ENCODE data around the gene SRRD.

Gene SRRD

GRCh38 chr22:26442086-26442756 lies 41.5 kb upstream of the SRRD start:
- TF ChIP-seq, protein P1, sequence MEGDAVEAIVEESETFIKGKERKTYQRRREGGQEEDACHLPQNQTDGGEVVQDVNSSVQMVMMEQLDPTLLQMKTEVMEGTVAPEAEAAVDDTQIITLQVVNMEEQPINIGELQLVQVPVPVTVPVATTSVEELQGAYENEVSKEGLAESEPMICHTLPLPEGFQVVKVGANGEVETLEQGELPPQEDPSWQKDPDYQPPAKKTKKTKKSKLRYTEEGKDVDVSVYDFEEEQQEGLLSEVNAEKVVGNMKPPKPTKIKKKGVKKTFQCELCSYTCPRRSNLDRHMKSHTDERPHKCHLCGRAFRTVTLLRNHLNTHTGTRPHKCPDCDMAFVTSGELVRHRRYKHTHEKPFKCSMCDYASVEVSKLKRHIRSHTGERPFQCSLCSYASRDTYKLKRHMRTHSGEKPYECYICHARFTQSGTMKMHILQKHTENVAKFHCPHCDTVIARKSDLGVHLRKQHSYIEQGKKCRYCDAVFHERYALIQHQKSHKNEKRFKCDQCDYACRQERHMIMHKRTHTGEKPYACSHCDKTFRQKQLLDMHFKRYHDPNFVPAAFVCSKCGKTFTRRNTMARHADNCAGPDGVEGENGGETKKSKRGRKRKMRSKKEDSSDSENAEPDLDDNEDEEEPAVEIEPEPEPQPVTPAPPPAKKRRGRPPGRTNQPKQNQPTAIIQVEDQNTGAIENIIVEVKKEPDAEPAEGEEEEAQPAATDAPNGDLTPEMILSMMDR (IDR thresholded peaks at IDR 0.05; ENCODE audit: extremely low read depth, insufficient read depth, missing control alignments), result no peak
- no peak for DNase-seq (ENCODE audit: low spot score)
- in situ Hi-C loops (cut with MboI; ENCODE audit: low pct_unique_long_range_greater_than_20kb, low sequenced_read_pairs, unreplicated experiment), result no loop called here

DNA sequence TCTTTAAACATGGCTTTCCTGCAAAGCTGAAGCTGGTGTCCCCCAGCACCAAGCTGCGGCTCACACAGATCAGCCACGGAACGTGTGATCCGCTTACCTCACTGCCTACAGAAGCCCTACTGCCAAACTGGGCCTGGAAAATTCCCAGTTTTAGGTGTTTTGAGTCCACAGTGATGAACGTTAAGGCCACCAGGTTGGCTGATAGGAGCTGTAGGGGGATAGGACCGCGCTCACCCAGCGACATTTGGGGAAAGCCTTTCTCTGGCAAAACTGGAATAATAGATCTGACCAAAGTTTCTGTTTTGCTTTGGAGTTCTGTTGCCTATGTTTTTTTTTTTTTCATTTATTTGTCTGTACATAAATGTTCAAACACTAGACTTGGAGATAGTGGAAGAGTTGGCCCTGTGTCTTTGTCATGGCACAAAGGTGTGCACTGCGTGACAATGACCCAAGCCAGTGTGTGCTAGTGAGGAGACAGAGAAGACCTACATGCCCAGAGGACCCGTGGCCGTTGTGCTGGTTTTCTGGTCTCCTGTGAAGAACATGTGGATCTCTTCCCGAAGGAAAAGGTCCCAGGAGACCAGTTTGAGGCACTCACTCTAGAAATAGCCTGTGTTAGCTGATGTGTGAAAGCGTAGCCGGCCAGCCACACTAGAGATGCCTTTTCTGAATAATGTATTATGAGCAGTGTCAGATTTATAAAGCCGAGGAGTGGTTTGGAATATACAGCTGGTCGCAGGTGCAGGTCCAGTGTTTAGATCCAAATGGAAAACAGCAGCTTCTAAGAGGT lies 39.6 kb upstream of the SRRD start:
- in situ Hi-C loops (cut with MboI; ENCODE audit: low pct_unique_long_range_greater_than_20kb, low sequenced_read_pairs, unreplicated experiment), result no loop called here
- no peak for DNase-seq (ENCODE audit: low spot score)
- TF ChIP-seq, protein P1 (IDR thresholded peaks at IDR 0.05; ENCODE audit: extremely low read depth, insufficient read depth, missing control alignments), result no peak

GRCh38 chr22:26444777-26445176 lies 38.9 kb upstream of the SRRD start:
- in situ Hi-C loops (cut with MboI; ENCODE audit: low pct_unique_long_range_greater_than_20kb, low sequenced_read_pairs, unreplicated experiment), result no loop called here
- TF ChIP-seq, protein P1 (IDR thresholded peaks at IDR 0.05; ENCODE audit: extremely low read depth, insufficient read depth, missing control alignments), result no peak
- DNase-seq (ENCODE audit: low spot score), result no peak

DNA sequence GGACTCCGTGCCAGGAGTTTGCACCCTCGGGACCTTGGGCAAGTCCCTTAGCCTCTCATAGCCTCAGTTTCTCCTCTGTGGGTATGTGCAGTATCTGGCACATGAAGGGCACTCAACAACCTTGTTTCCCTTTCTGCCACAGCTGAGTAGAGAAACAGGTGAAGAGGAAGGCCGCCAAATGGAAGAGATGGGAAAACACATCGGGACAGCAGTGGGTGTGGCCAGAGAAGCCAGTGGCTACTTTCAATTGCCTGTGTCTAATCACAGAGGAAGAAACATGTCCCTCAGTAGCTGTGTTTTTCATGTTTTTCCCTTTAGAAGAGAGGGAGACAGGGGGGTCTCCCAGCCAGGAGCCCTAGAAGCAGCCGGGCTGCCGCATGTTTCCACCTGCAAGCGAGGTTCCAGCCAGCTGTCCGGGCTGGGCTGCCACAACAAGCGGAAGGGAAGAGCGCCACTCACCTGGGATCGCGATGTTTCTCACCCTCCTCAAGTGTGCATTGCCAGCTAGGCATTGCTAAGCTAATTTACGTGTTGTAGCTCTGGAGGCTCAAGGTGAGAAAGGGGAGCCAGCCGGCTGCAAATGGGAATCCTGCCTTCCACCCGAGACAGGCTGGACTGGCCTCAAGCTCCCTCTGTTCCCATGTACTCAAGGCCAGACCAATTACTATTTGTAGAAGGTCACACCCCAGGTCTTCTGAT lies 38.0 kb upstream of the SRRD start:
- in situ Hi-C loops (cut with MboI; ENCODE audit: low pct_unique_long_range_greater_than_20kb, low sequenced_read_pairs, unreplicated experiment), result no loop called here

GRCh38 chr22:26446808-26447515 lies 36.7 kb upstream of the SRRD start:
- TF ChIP-seq, protein P1 (IDR thresholded peaks at IDR 0.05; ENCODE audit: extremely low read depth, insufficient read depth, missing control alignments), result no peak
- in situ Hi-C loops (cut with MboI; ENCODE audit: low pct_unique_long_range_greater_than_20kb, low sequenced_read_pairs, unreplicated experiment), result no loop called here
- DNase-seq (ENCODE audit: low spot score), result no peak

More for the DNA sequence above, 38.0 kb upstream of the SRRD start:
- no peak for DNase-seq (ENCODE audit: low spot score)
- TF ChIP-seq, protein P1 (IDR thresholded peaks at IDR 0.05; ENCODE audit: extremely low read depth, insufficient read depth, missing control alignments), result no peak
